Esophagus muscularis mucosa (tissue), 4 donors: Measurements from ENCODE around the gene FAT2. TPM values are rescaled to one million over a fixed set of nuclear protein-coding genes. Genes with fewer than 3 reads are reported as not detected.
"Not testable (repeated sequence)": the region's sequence is repeated elsewhere in the genome, so short reads cannot be mapped to it uniquely, and the experiment has no call there.

Experiments
- DNase-seq: peaks from one replicate; pipeline ENCODE4 v3.0.0-alpha.2; 2017; ENCODE audit errors: extremely low spot score
- H3K27ac ChIP-seq, 4 donors: fragments of 200-600 bp; sonication (generic); replicated peaks in 1 of 4; 1 replicate in 3 of 4; 2 replicates in 1 of 4; pipeline ENCODE4 v1.5.1; 2016 to 2019; ENCODE audit warnings: mild to moderate bottlenecking in 1 of 4
- H3K27me3 ChIP-seq, 4 donors: fragments of 200-600 bp; sonication (generic); one replicate each; pipeline versions ENCODE4 v1.5.1 to v1.6.0; 2016 to 2019
- H3K36me3 ChIP-seq, 4 donors: fragments of 200-600 bp; sonication (generic); one replicate each; pipeline ENCODE4 v1.5.1; 2016 to 2019
- H3K4me1 ChIP-seq, 4 donors: fragments of 200-600 bp; sonication (generic); one replicate each; pipeline ENCODE4 v1.5.1; 2016 to 2019
- H3K4me3 ChIP-seq, 4 donors: fragments of 200-600 bp; sonication (generic); 1 replicate in 2 of 4; 2 replicates in 2 of 4; pipeline ENCODE4 v1.5.1; 2016 to 2019; ENCODE audit warnings: mild to moderate bottlenecking in 4 of 4, moderate library complexity in 1 of 4
- H3K9me3 ChIP-seq, 4 donors: fragments of 200-600 bp; sonication (generic); 1 replicate in 3 of 4; 2 replicates in 1 of 4; pipeline ENCODE4 v1.5.1; 2016 to 2019
- CTCF ChIP-seq, 3 experiments: fragments of 200-600 bp in 2 of 3; fragments of 450-650 bp in 1 of 3; sonication (generic) in 2 of 3; IDR thresholded peaks; one replicate each; pipeline ENCODE4 v1.5.1; 2017 to 2019; ENCODE audit warnings: antibody characterized with exemption in 3 of 3, mild to moderate bottlenecking in 2 of 3, moderate library complexity in 1 of 3
- EP300 ChIP-seq: sonication (generic); formaldehyde crosslinking; IDR thresholded peaks from one replicate; pipeline ENCODE4 v1.6.1; 2017; ENCODE audit warnings: antibody characterized with exemption
- POLR2A ChIP-seq: fragments of 450-650 bp; IDR thresholded peaks from one replicate; pipeline ENCODE4 v1.6.1; 2017; ENCODE audit warnings: antibody characterized with exemption, moderate library complexity, mild to moderate bottlenecking, low read depth
- POLR2AphosphoS5 ChIP-seq, 2 donors: sonication (generic); formaldehyde crosslinking; IDR thresholded peaks; one replicate each; pipeline ENCODE4 v1.6.1; 2017; ENCODE audit warnings: antibody characterized with exemption in 2 of 2
- WGBS: methylation state at CpG from one replicate; pipeline ENCODE4 v1.1.5; 2018; 5-methylcytosine and 5-hydroxymethylcytosine counted together
- intact Hi-C: fragments of 100-400 bp; cut with DNase I; formaldehyde crosslinking; loops from one replicate; pipeline ENCODE4 v1.15.1; 2023
- total RNA-seq, 4 donors: library from RNA; depleted of rRNA; stranded (reverse); fragments of >200 nt; gene quantifications; one replicate each; pipeline versions ENCODE4 v1.1.0 to v1.2.1, GENCODE V29; 2016

The FAT2 gene
- total RNA-seq, 4 donors from 2014 or later, result not detected

- no peak overlapping the region for H3K27ac ChIP-seq
- H3K27me3 ChIP-seq, result no peaks in the 10 kb centered on the region
- no peaks in the 10 kb centered on the region for H3K9me3 ChIP-seq
- intact Hi-C loops, result no loop called here
- WGBS, result no CpG with 5 or more reads among the region's 10 CpGs
- H3K4me1 ChIP-seq, result peaks cover 0 to 6% (median 2%) of the 10 kb centered on the region in 4 donors
- DNase-seq, result no peak
- TF ChIP-seq EP300 (no peak), CTCF (IDR thresholded peaks at IDR 0.05) (no peak), POLR2AphosphoS5 (IDR thresholded peaks at IDR 0.05) (no peak), POLR2A (no peak)
- H3K36me3 ChIP-seq, result no peaks in the 10 kb centered on the region
- H3K4me3 ChIP-seq, result no peak overlapping the region
Measured at GRCh38 chr5:151592855-151593408, 1.8 kb upstream of the FAT2 start.

GRCh38 chr5:151589878-151590570 lies 1.1 kb downstream of the FAT2 start:
- Histone ChIP-seq H3K27me3 (no peaks in the 10 kb centered on the region), H3K9me3 (no peaks in the 10 kb centered on the region), H3K4me3 (no peak overlapping the region), H3K36me3 (no peaks in the 10 kb centered on the region), H3K27ac (no peak overlapping the region), H3K4me1 (no peaks in the 10 kb centered on the region)
- TF ChIP-seq EP300 (no peak), POLR2AphosphoS5 (IDR thresholded peaks at IDR 0.05) (no peak), CTCF (IDR thresholded peaks at IDR 0.05) (no peak), POLR2A (no peak)
- 63% methylated on average over 5 of the region's 6 CpGs for WGBS
- DNase-seq, result no peak
- intact Hi-C loops, result no loop called here

- no peak overlapping the region for H3K27ac ChIP-seq
- no peak overlapping the region for H3K4me3 ChIP-seq
- DNase-seq, result no peak
- no peaks in the 10 kb centered on the region for H3K4me1 ChIP-seq
- intact Hi-C loops, result no loop called here
- no peaks in the 10 kb centered on the region for H3K9me3 ChIP-seq
- TF ChIP-seq CTCF (IDR thresholded peaks at IDR 0.05) (no peak), EP300 (no peak), POLR2AphosphoS5 (IDR thresholded peaks at IDR 0.05) (no peak), POLR2A (no peak)
- 91% methylated on average over 5 of the region's 5 CpGs for WGBS
- no peaks in the 10 kb centered on the region for H3K36me3 ChIP-seq
- no peaks in the 10 kb centered on the region for H3K27me3 ChIP-seq
Measured at GRCh38 chr5:151587796-151588555, 3.2 kb downstream of the FAT2 start.

GRCh38 chr5:151585970-151586369 lies 5.2 kb downstream of the FAT2 start:
- no peaks in the 10 kb centered on the region for H3K36me3 ChIP-seq
- no peaks in the 10 kb centered on the region for H3K9me3 ChIP-seq
- WGBS, result 75% methylated on average over 7 of the region's 10 CpGs
- DNase-seq, result no peak
- H3K27ac ChIP-seq, result no peak overlapping the region
- TF ChIP-seq EP300 (no peak), POLR2AphosphoS5 (IDR thresholded peaks at IDR 0.05) (no peak), POLR2A (no peak), CTCF (IDR thresholded peaks at IDR 0.05) (no peak)
- no peak overlapping the region for H3K4me3 ChIP-seq
- intact Hi-C loops, result no loop called here
- H3K27me3 ChIP-seq, result no peaks in the 10 kb centered on the region
- no peaks in the 10 kb centered on the region for H3K4me1 ChIP-seq

GRCh38 chr5:151585344-151585743 lies 5.8 kb downstream of the FAT2 start:
- WGBS, result 68% methylated on average over 4 of the region's 4 CpGs
- H3K27me3 ChIP-seq, H3K9me3 ChIP-seq, H3K4me3 ChIP-seq, H3K36me3 ChIP-seq, H3K4me1 ChIP-seq, DNase-seq, intact Hi-C loops, H3K27ac ChIP-seq: not testable (repeated sequence)
